ENCODE results near the gene STX16. TPM values are rescaled to one million over a fixed set of nuclear protein-coding genes. Genes with fewer than 3 reads are reported as not detected.

Gene STX16
- total RNA-seq, 1 experiment from 2014 or later, result 58.3 TPM

GRCh38 chr20:58676161-58676560 is 25.1 kb downstream of the STX16 start:
- no peaks in the 10 kb centered on the region for H3K4me1 ChIP-seq (ENCODE audit: low read length)
- DNase-seq, result no peak
- H3K27ac ChIP-seq (ENCODE audit: low read length), result no peak overlapping the region
- no peak overlapping the region for H3K9ac ChIP-seq (ENCODE audit: low read length)
- no peaks in the 10 kb centered on the region; the same call in 1 of the 2 replicates for H4K20me1 ChIP-seq (ENCODE audit: insufficient read depth, low read depth, low read length)
- H3K27me3 ChIP-seq (ENCODE audit: low read length), result no peaks in the 10 kb centered on the region
- H3K79me2 ChIP-seq (ENCODE audit: low read length), result peaks cover 31% of the 10 kb centered on the region
- H3K4me2 ChIP-seq (ENCODE audit: low read depth, low read length, poor library complexity, severe bottlenecking), result no peak overlapping the region
- no peak overlapping the region for H2AFZ ChIP-seq (ENCODE audit: low read length)
- peaks cover 46% of the 10 kb centered on the region for H3K36me3 ChIP-seq (ENCODE audit: insufficient read depth, low read length)
- no peaks in the 10 kb centered on the region for H3K9me3 ChIP-seq (ENCODE audit: low read length)
- no peaks in the 10 kb centered on the region for H3K9me2 ChIP-seq (replicated peaks; ENCODE audit: insufficient read depth, low read length)
- H3K4me3 ChIP-seq (ENCODE audit: low read length), result no peak overlapping the region

GRCh38 chr20:58677079-58677604 is 26.1 kb downstream of the STX16 start:
- DNase-seq, result no peak
- no peak overlapping the region for H3K4me3 ChIP-seq (ENCODE audit: low read length)
- no peaks in the 10 kb centered on the region for H3K9me3 ChIP-seq (ENCODE audit: low read length)
- peaks cover 27% of the 10 kb centered on the region for H3K79me2 ChIP-seq (ENCODE audit: low read length)
- H3K9me2 ChIP-seq (replicated peaks; ENCODE audit: insufficient read depth, low read length), result no peaks in the 10 kb centered on the region
- no peak overlapping the region for H3K4me2 ChIP-seq (ENCODE audit: low read depth, low read length, poor library complexity, severe bottlenecking)
- H2AFZ ChIP-seq (ENCODE audit: low read length), result no peak overlapping the region
- peaks cover 46% of the 10 kb centered on the region for H3K36me3 ChIP-seq (ENCODE audit: insufficient read depth, low read length)
- no peak overlapping the region for H3K9ac ChIP-seq (ENCODE audit: low read length)
- no peaks in the 10 kb centered on the region for H3K4me1 ChIP-seq (ENCODE audit: low read length)
- no peaks in the 10 kb centered on the region for H3K27me3 ChIP-seq (ENCODE audit: low read length)
- H3K27ac ChIP-seq (ENCODE audit: low read length), result no peak overlapping the region
- no peaks in the 10 kb centered on the region; the same call in 1 of the 2 replicates for H4K20me1 ChIP-seq (ENCODE audit: insufficient read depth, low read depth, low read length)

- Histone ChIP-seq H3K4me3 (ENCODE audit: low read length) (no peak overlapping the region), H3K36me3 (ENCODE audit: insufficient read depth, low read length) (peaks cover 43% of the 10 kb centered on the region)
Observed at GRCh38 chr20:58677808-58678207, 26.7 kb downstream of the STX16 start.

GRCh38 chr20:58678806-58679205 is 27.7 kb downstream of the STX16 start:
- Histone ChIP-seq H3K79me2 (ENCODE audit: low read length) (peaks cover 16% of the 10 kb centered on the region), H3K9ac (ENCODE audit: low read length) (no peak overlapping the region), H3K4me2 (ENCODE audit: low read depth, low read length, poor library complexity, severe bottlenecking) (no peak overlapping the region), H2AFZ (ENCODE audit: low read length) (no peak overlapping the region), H3K27ac (ENCODE audit: low read length) (no peak overlapping the region), H3K36me3 (ENCODE audit: insufficient read depth, low read length) (peaks cover 33% of the 10 kb centered on the region), H3K27me3 (ENCODE audit: low read length) (no peaks in the 10 kb centered on the region), H3K4me3 (ENCODE audit: low read length) (no peak overlapping the region), H3K9me2 (replicated peaks; ENCODE audit: insufficient read depth, low read length) (no peaks in the 10 kb centered on the region), H3K4me1 (ENCODE audit: low read length) (no peaks in the 10 kb centered on the region), H3K9me3 (ENCODE audit: low read length) (no peaks in the 10 kb centered on the region), H4K20me1 (ENCODE audit: insufficient read depth, low read depth, low read length) (no peaks in the 10 kb centered on the region; the same call in 1 of the 2 replicates)
- DNase-seq, result no peak

More at GRCh38 chr20:58677808-58678207, 26.7 kb downstream of the STX16 start:
- no peaks in the 10 kb centered on the region for H3K9me3 ChIP-seq (ENCODE audit: low read length)
- no peak overlapping the region for H3K27ac ChIP-seq (ENCODE audit: low read length)
- no peaks in the 10 kb centered on the region for H3K4me1 ChIP-seq (ENCODE audit: low read length)
- no peaks in the 10 kb centered on the region; the same call in 1 of the 2 replicates for H4K20me1 ChIP-seq (ENCODE audit: insufficient read depth, low read depth, low read length)
- H3K27me3 ChIP-seq (ENCODE audit: low read length), result no peaks in the 10 kb centered on the region
- peaks cover 24% of the 10 kb centered on the region for H3K79me2 ChIP-seq (ENCODE audit: low read length)
- DNase-seq, result no peak
- no peak overlapping the region for H3K9ac ChIP-seq (ENCODE audit: low read length)
- H3K9me2 ChIP-seq (replicated peaks; ENCODE audit: insufficient read depth, low read length), result no peaks in the 10 kb centered on the region
- H2AFZ ChIP-seq (ENCODE audit: low read length), result no peak overlapping the region
- H3K4me2 ChIP-seq (ENCODE audit: low read depth, low read length, poor library complexity, severe bottlenecking), result no peak overlapping the region

GRCh38 chr20:58682656-58683531 is 31.8 kb downstream of the STX16 start:
- Histone ChIP-seq H3K4me2 (ENCODE audit: low read depth, low read length, poor library complexity, severe bottlenecking) (no peak overlapping the region), H3K9me3 (ENCODE audit: low read length) (no peaks in the 10 kb centered on the region), H3K4me1 (ENCODE audit: low read length) (no peaks in the 10 kb centered on the region), H3K36me3 (ENCODE audit: insufficient read depth, low read length) (peaks cover 8% of the 10 kb centered on the region; the same call in 1 of the 2 replicates), H3K27me3 (ENCODE audit: low read length) (no peaks in the 10 kb centered on the region), H3K9me2 (replicated peaks; ENCODE audit: insufficient read depth, low read length) (no peaks in the 10 kb centered on the region), H2AFZ (ENCODE audit: low read length) (no peak overlapping the region), H3K79me2 (ENCODE audit: low read length) (no peaks in the 10 kb centered on the region; the same call in 1 of the 2 replicates), H3K27ac (ENCODE audit: low read length) (no peak overlapping the region), H4K20me1 (ENCODE audit: insufficient read depth, low read depth, low read length) (no peaks in the 10 kb centered on the region), H3K9ac (ENCODE audit: low read length) (no peak overlapping the region), H3K4me3 (ENCODE audit: low read length) (no peak overlapping the region)
- no peak for DNase-seq

GRCh38 chr20:58684291-58684690 is 33.2 kb downstream of the STX16 start:
- Histone ChIP-seq H3K9ac (ENCODE audit: low read length) (no peak overlapping the region), H3K4me2 (ENCODE audit: low read depth, low read length, poor library complexity, severe bottlenecking) (no peak overlapping the region), H3K36me3 (ENCODE audit: insufficient read depth, low read length) (peaks cover 6% of the 10 kb centered on the region; the same call in 1 of the 2 replicates), H3K4me3 (ENCODE audit: low read length) (no peak overlapping the region), H3K79me2 (ENCODE audit: low read length) (no peaks in the 10 kb centered on the region), H3K9me2 (replicated peaks; ENCODE audit: insufficient read depth, low read length) (no peaks in the 10 kb centered on the region), H3K27me3 (ENCODE audit: low read length) (no peaks in the 10 kb centered on the region), H3K9me3 (ENCODE audit: low read length) (no peaks in the 10 kb centered on the region), H2AFZ (ENCODE audit: low read length) (no peak overlapping the region), H3K27ac (ENCODE audit: low read length) (no peak overlapping the region), H4K20me1 (ENCODE audit: insufficient read depth, low read depth, low read length) (no peaks in the 10 kb centered on the region), H3K4me1 (ENCODE audit: low read length) (no peaks in the 10 kb centered on the region)
- no peak for DNase-seq

- Histone ChIP-seq H3K4me2 (ENCODE audit: low read depth, low read length, poor library complexity, severe bottlenecking) (no peak overlapping the region), H3K9me3 (ENCODE audit: low read length) (no peaks in the 10 kb centered on the region), H2AFZ (ENCODE audit: low read length) (no peak overlapping the region), H3K36me3 (ENCODE audit: insufficient read depth, low read length) (no peaks in the 10 kb centered on the region), H3K27me3 (ENCODE audit: low read length) (no peaks in the 10 kb centered on the region), H3K79me2 (ENCODE audit: low read length) (no peaks in the 10 kb centered on the region), H4K20me1 (ENCODE audit: insufficient read depth, low read depth, low read length) (no peaks in the 10 kb centered on the region), H3K4me1 (ENCODE audit: low read length) (no peaks in the 10 kb centered on the region), H3K4me3 (ENCODE audit: low read length) (no peak overlapping the region), H3K9me2 (replicated peaks; ENCODE audit: insufficient read depth, low read length) (no peaks in the 10 kb centered on the region), H3K27ac (ENCODE audit: low read length) (no peak overlapping the region), H3K9ac (ENCODE audit: low read length) (no peak overlapping the region)
- DNase-seq, result no peak
Observed at GRCh38 chr20:58685988-58686387, 34.9 kb downstream of the STX16 start.

GRCh38 chr20:58688414-58688813 is 37.3 kb downstream of the STX16 start:
- peaks cover 11% of the 10 kb centered on the region for H3K4me1 ChIP-seq (ENCODE audit: low read length)

More at GRCh38 chr20:58688414-58688813, 37.3 kb downstream of the STX16 start:
- Histone ChIP-seq H3K9me2 (replicated peaks; ENCODE audit: insufficient read depth, low read length) (no peaks in the 10 kb centered on the region), H3K79me2 (ENCODE audit: low read length) (peaks cover 3% of the 10 kb centered on the region), H3K36me3 (ENCODE audit: insufficient read depth, low read length) (no peaks in the 10 kb centered on the region), H3K9me3 (ENCODE audit: low read length) (no peaks in the 10 kb centered on the region), H3K27me3 (ENCODE audit: low read length) (no peaks in the 10 kb centered on the region), H4K20me1 (ENCODE audit: insufficient read depth, low read depth, low read length) (no peaks in the 10 kb centered on the region), H2AFZ (ENCODE audit: low read length) (no peak overlapping the region), H3K4me2 (ENCODE audit: low read depth, low read length, poor library complexity, severe bottlenecking) (no peak overlapping the region), H3K9ac (ENCODE audit: low read length) (no peak overlapping the region), H3K27ac (ENCODE audit: low read length) (no peak overlapping the region), H3K4me3 (ENCODE audit: low read length) (no peak overlapping the region)
- DNase-seq, result no peak

Data from Karpas-422 (cell line).